Stimulated activated CD8-positive, alpha-beta memory T cell treated with anti-CD3 and anti-CD28 coated beads, Interleukin-2, amount 100 ng/mL, for 1 hour (primary cell): ENCODE data around the gene KCNN2.

Source experiments
- DNase-seq, 2 donors: peaks; one replicate each; pipeline ENCODE4 v3.0.0-alpha.2; 2020; ENCODE audit warnings: low read depth in 2 of 2

Gene KCNN2

DNA sequence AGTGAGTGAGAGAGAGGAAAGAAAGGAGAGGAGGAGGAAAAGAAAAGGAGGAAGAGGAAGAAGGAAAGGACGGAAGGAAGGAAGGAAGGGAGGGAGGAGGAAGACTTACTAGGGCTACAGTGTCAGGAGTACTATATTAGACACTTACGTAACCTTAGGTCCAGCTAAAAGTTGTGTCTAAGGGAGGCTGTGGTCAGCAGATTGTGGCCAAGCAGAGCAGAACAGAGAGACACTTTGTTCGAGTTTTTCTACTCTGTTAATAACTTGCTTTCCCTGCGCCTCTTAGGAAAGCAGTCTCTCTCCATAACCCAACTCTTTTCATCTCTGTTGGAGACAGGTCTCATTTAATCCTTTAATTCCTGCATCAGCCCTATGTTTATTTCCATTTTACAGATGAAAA lies 138.9 kb downstream of the KCNN2 start:
- no peak for DNase-seq

DNA sequence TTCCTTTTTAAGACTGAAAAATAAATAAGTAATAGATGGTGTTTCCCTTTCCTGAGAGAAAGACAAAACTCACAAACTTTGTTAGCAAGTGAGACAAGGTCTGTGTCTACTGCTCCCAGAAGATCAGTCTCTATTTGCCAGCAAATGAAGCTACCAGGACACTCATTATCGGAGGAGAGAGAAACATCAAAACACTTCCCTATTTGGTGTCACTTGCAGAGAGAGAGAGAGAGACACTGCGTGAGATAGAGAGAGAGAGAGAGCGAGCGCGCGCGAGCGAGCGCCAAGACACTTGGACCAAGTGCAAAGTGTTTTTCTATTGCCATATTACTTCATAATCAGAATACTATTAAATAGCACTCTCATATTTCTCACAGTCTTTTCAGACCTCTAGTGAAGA lies 142.7 kb downstream of the KCNN2 start:
- DNase-seq = no peak

DNA sequence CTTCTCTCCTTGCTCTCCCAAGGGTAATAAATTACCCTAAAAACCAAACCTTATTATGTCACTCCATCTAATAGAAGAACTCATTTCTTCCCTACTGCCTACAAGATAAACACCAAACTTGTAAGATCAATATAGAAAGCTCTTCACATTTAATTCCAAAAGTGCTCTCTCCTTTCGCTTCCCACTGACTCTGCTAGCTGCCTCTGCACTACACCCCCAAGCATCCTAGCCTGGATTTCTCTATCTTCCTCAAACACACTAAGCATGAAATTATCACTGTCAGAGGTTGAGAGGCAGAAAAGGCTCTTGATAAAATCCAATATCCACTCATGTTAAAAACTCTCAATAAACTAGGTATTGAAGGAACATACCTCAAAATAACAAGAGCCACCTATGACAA lies 162.4 kb downstream of the KCNN2 start:
- no peak for DNase-seq

DNA sequence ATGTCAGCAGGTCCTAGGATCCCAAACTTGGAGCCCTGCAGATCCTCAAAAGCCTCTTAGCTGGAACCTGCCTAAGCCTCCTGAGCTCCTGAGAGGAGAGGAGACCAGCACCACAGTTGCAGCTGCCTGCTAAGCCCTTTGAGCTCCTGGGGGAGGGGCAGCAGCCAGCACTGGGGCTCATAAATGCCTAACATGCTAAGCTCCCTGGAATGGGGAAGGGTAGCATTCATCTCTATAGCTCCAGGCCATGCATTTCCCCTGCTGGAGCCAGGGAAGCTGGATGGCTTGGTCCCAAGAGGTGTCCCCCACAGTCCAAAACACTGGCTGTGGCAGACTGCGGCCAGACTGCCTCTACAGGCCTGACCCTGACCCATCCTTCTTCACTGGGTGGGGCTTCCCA lies 182.7 kb downstream of the KCNN2 start:
- DNase-seq = no peak
